ENCODE measurements around the gene CNTNAP2. TPM values are rescaled to one million over a fixed set of nuclear protein-coding genes. Genes with fewer than 3 reads are reported as not detected.

CNTNAP2 gene
- total and polyA plus RNA-seq, 4 experiments from 2014 or later = 0.19 to 0.50 (median 0.20) TPM; not detected in 1

- H3K27ac Mint-ChIP-seq = no peak overlapping the region
- no peaks in the 10 kb centered on the region for H3K4me1 Mint-ChIP-seq
- Histone ChIP-seq H3K27me3 (ENCODE audit: insufficient read depth, low read length) (no peaks in the 10 kb centered on the region), H3K36me3 (ENCODE audit: insufficient read depth, low read length) (no peaks in the 10 kb centered on the region), H3K9me3 (ENCODE audit: control insufficient read depth in 1 of 2, low read length in 2 of 2) (no peaks in the 10 kb centered on the region), H3K4me1 (ENCODE audit: insufficient read depth, low read length) (no peaks in the 10 kb centered on the region), H3K4me3 (ENCODE audit: low read length in 2 of 2) (no peak overlapping the region), H3K27ac (ENCODE audit: low read depth, low read length) (no peak overlapping the region)
- intact Hi-C loops (cut with micrococcal nuclease) = no loop called here
- no peak overlapping the region for H3K4me3 Mint-ChIP-seq
- no peaks in the 10 kb centered on the region for H3K27me3 Mint-ChIP-seq
- H3K36me3 Mint-ChIP-seq = no peaks in the 10 kb centered on the region
- CTCF ChIA-PET (ENCODE audit: partially characterized antibody) = no interaction called here
- H3K9me3 Mint-ChIP-seq = peaks cover 0 to 5% (median 0%) of the 10 kb centered on the region in 8 donors
- POLR2A ChIA-PET (ENCODE audit: partially characterized antibody) = no interaction called here
- no peak for DNase-seq
These were observed 962.5 kb downstream of the CNTNAP2 start for GRCh38 chr7:147079083-147079482.

GRCh38 chr7:147079921-147080420 is 963.4 kb downstream of the CNTNAP2 start:
- intact Hi-C loops (cut with micrococcal nuclease) = no loop called here

GRCh38 chr7:147081117-147081516 is 964.5 kb downstream of the CNTNAP2 start:
- DNase-seq = no peak
- no peak overlapping the region for H3K4me3 ChIP-seq (ENCODE audit: low read length in 2 of 2)
- intact Hi-C loops (cut with micrococcal nuclease) = no loop called here
- no peaks in the 10 kb centered on the region for H3K4me1 Mint-ChIP-seq
- POLR2A ChIA-PET (ENCODE audit: partially characterized antibody) = no interaction called here
- H3K9me3 Mint-ChIP-seq = peaks cover 0 to 5% (median under 1%) of the 10 kb centered on the region in 8 donors
- no peak overlapping the region for H3K27ac ChIP-seq (ENCODE audit: low read depth, low read length)
- CTCF ChIA-PET (ENCODE audit: partially characterized antibody) = no interaction called here
- H3K27me3 ChIP-seq (ENCODE audit: insufficient read depth, low read length) = no peaks in the 10 kb centered on the region
- no peaks in the 10 kb centered on the region for H3K4me1 ChIP-seq (ENCODE audit: insufficient read depth, low read length)
- no peaks in the 10 kb centered on the region for H3K36me3 Mint-ChIP-seq
- no peaks in the 10 kb centered on the region for H3K36me3 ChIP-seq (ENCODE audit: insufficient read depth, low read length)
- H3K27me3 Mint-ChIP-seq = no peaks in the 10 kb centered on the region
- no peak overlapping the region for H3K27ac Mint-ChIP-seq
- H3K4me3 Mint-ChIP-seq = no peak overlapping the region
- no peaks in the 10 kb centered on the region for H3K9me3 ChIP-seq (ENCODE audit: control insufficient read depth in 1 of 2, low read length in 2 of 2)

More at GRCh38 chr7:147079921-147080420, 963.4 kb downstream of the CNTNAP2 start:
- Histone ChIP-seq H3K36me3 (ENCODE audit: insufficient read depth, low read length) (no peaks in the 10 kb centered on the region), H3K4me1 (ENCODE audit: insufficient read depth, low read length) (no peaks in the 10 kb centered on the region), H3K9me3 (ENCODE audit: control insufficient read depth in 1 of 2, low read length in 2 of 2) (no peaks in the 10 kb centered on the region), H3K4me3 (ENCODE audit: low read length in 2 of 2) (no peak overlapping the region), H3K27ac (ENCODE audit: low read depth, low read length) (no peak overlapping the region), H3K27me3 (ENCODE audit: insufficient read depth, low read length) (no peaks in the 10 kb centered on the region)
- ChIA-PET POLR2A (ENCODE audit: partially characterized antibody) (no interaction called here), CTCF (ENCODE audit: partially characterized antibody) (no interaction called here)
- Mint-ChIP-seq H3K27ac (no peak overlapping the region), H3K27me3 (no peaks in the 10 kb centered on the region), H3K4me3 (no peak overlapping the region), H3K36me3 (no peaks in the 10 kb centered on the region), H3K9me3 (peaks cover 0 to 5% (median 0%) of the 10 kb centered on the region in 8 donors), H3K4me1 (no peaks in the 10 kb centered on the region)
- no peak for DNase-seq

- H3K4me3 ChIP-seq (ENCODE audit: low read length in 2 of 2) = no peak overlapping the region
- H3K27me3 ChIP-seq (ENCODE audit: insufficient read depth, low read length) = no peaks in the 10 kb centered on the region
- no peaks in the 10 kb centered on the region for H3K4me1 ChIP-seq (ENCODE audit: insufficient read depth, low read length)
- H3K9me3 Mint-ChIP-seq = peaks cover 0 to 9% (median 3%) of the 10 kb centered on the region in 8 donors
- no peak overlapping the region for H3K4me3 Mint-ChIP-seq
- no peak overlapping the region for H3K27ac Mint-ChIP-seq
- ChIA-PET CTCF (ENCODE audit: partially characterized antibody) (no interaction called here), POLR2A (ENCODE audit: partially characterized antibody) (no interaction called here)
- no peaks in the 10 kb centered on the region for H3K4me1 Mint-ChIP-seq
- intact Hi-C loops (cut with micrococcal nuclease) = no loop called here
- H3K9me3 ChIP-seq (ENCODE audit: control insufficient read depth in 1 of 2, low read length in 2 of 2) = no peaks in the 10 kb centered on the region
- H3K36me3 ChIP-seq (ENCODE audit: insufficient read depth, low read length) = no peaks in the 10 kb centered on the region
- no peak for DNase-seq
- H3K27me3 Mint-ChIP-seq = no peaks in the 10 kb centered on the region
- H3K36me3 Mint-ChIP-seq = no peaks in the 10 kb centered on the region
- H3K27ac ChIP-seq (ENCODE audit: low read depth, low read length) = no peak overlapping the region
These were observed 972.5 kb downstream of the CNTNAP2 start for GRCh38 chr7:147089051-147089461.

GRCh38 chr7:147089608-147090007 is 973.0 kb downstream of the CNTNAP2 start:
- Mint-ChIP-seq H3K27me3 (no peaks in the 10 kb centered on the region), H3K4me3 (no peak overlapping the region), H3K9me3 (peaks cover 0 to 9% (median 3%) of the 10 kb centered on the region in 8 donors), H3K36me3 (no peaks in the 10 kb centered on the region), H3K27ac (no peak overlapping the region), H3K4me1 (no peaks in the 10 kb centered on the region)
- H3K36me3 ChIP-seq (ENCODE audit: insufficient read depth, low read length) = no peaks in the 10 kb centered on the region
- CTCF ChIA-PET (ENCODE audit: partially characterized antibody) = no interaction called here
- no peak overlapping the region for H3K4me3 ChIP-seq (ENCODE audit: low read length in 2 of 2)
- no peaks in the 10 kb centered on the region for H3K9me3 ChIP-seq (ENCODE audit: control insufficient read depth in 1 of 2, low read length in 2 of 2)
- H3K27ac ChIP-seq (ENCODE audit: low read depth, low read length) = no peak overlapping the region
- POLR2A ChIA-PET (ENCODE audit: partially characterized antibody) = no interaction called here
- intact Hi-C loops (cut with micrococcal nuclease) = no loop called here
- DNase-seq = no peak
- no peaks in the 10 kb centered on the region for H3K27me3 ChIP-seq (ENCODE audit: insufficient read depth, low read length)
- no peaks in the 10 kb centered on the region for H3K4me1 ChIP-seq (ENCODE audit: insufficient read depth, low read length)

- Mint-ChIP-seq H3K27ac (no peak overlapping the region), H3K4me1 (no peaks in the 10 kb centered on the region), H3K36me3 (no peaks in the 10 kb centered on the region), H3K27me3 (no peaks in the 10 kb centered on the region), H3K9me3 (peaks cover 0 to 19% (median 4%) of the 10 kb centered on the region in 8 donors), H3K4me3 (no peak overlapping the region)
- no peaks in the 10 kb centered on the region for H3K36me3 ChIP-seq (ENCODE audit: insufficient read depth, low read length)
- H3K4me1 ChIP-seq (ENCODE audit: insufficient read depth, low read length) = no peaks in the 10 kb centered on the region
- DNase-seq = no peak
- intact Hi-C loops (cut with micrococcal nuclease) = no loop called here
- no peak overlapping the region for H3K4me3 ChIP-seq (ENCODE audit: low read length in 2 of 2)
- H3K27ac ChIP-seq (ENCODE audit: low read depth, low read length) = no peak overlapping the region
- no peaks in the 10 kb centered on the region for H3K9me3 ChIP-seq (ENCODE audit: control insufficient read depth in 1 of 2, low read length in 2 of 2)
- CTCF ChIA-PET (ENCODE audit: partially characterized antibody) = no interaction called here
- POLR2A ChIA-PET (ENCODE audit: partially characterized antibody) = no interaction called here
- no peaks in the 10 kb centered on the region for H3K27me3 ChIP-seq (ENCODE audit: insufficient read depth, low read length)
These were observed 980.0 kb downstream of the CNTNAP2 start for GRCh38 chr7:147096629-147097028.

- intact Hi-C loops (cut with micrococcal nuclease) = no loop called here
- Mint-ChIP-seq H3K4me1 (no peaks in the 10 kb centered on the region), H3K4me3 (no peak overlapping the region), H3K36me3 (no peaks in the 10 kb centered on the region), H3K27me3 (no peaks in the 10 kb centered on the region), H3K9me3 (peaks cover 0 to 18% (median 5%) of the 10 kb centered on the region in 8 donors), H3K27ac (no peak overlapping the region)
- CTCF ChIA-PET (ENCODE audit: partially characterized antibody) = no interaction called here
- Histone ChIP-seq H3K36me3 (ENCODE audit: insufficient read depth, low read length) (no peaks in the 10 kb centered on the region), H3K9me3 (ENCODE audit: control insufficient read depth in 1 of 2, low read length in 2 of 2) (no peaks in the 10 kb centered on the region), H3K4me3 (ENCODE audit: low read length in 2 of 2) (no peak overlapping the region), H3K4me1 (ENCODE audit: insufficient read depth, low read length) (no peaks in the 10 kb centered on the region), H3K27ac (ENCODE audit: low read depth, low read length) (no peak overlapping the region), H3K27me3 (ENCODE audit: insufficient read depth, low read length) (no peaks in the 10 kb centered on the region)
- POLR2A ChIA-PET (ENCODE audit: partially characterized antibody) = no interaction called here
- DNase-seq = no peak
These were observed 986.6 kb downstream of the CNTNAP2 start for GRCh38 chr7:147103224-147103623.

- no peaks in the 10 kb centered on the region for H3K27me3 Mint-ChIP-seq
These were observed 990.1 kb downstream of the CNTNAP2 start for GRCh38 chr7:147106746-147107145.

More at GRCh38 chr7:147106746-147107145, 990.1 kb downstream of the CNTNAP2 start:
- Histone ChIP-seq H3K27me3 (ENCODE audit: insufficient read depth, low read length) (no peaks in the 10 kb centered on the region), H3K27ac (ENCODE audit: low read depth, low read length) (no peak overlapping the region), H3K4me1 (ENCODE audit: insufficient read depth, low read length) (no peaks in the 10 kb centered on the region), H3K9me3 (ENCODE audit: control insufficient read depth in 1 of 2, low read length in 2 of 2) (no peaks in the 10 kb centered on the region), H3K36me3 (ENCODE audit: insufficient read depth, low read length) (no peaks in the 10 kb centered on the region), H3K4me3 (ENCODE audit: low read length in 2 of 2) (no peak overlapping the region)
- H3K4me3 Mint-ChIP-seq = no peak overlapping the region
- ChIA-PET POLR2A (ENCODE audit: partially characterized antibody) (no interaction called here), CTCF (ENCODE audit: partially characterized antibody) (no interaction called here)
- intact Hi-C loops (cut with micrococcal nuclease) = no loop called here
- peaks cover under 1 to 21% (median 11%) of the 10 kb centered on the region in 8 donors for H3K9me3 Mint-ChIP-seq
- DNase-seq = no peak
- H3K4me1 Mint-ChIP-seq = no peaks in the 10 kb centered on the region
- H3K36me3 Mint-ChIP-seq = no peaks in the 10 kb centered on the region
- H3K27ac Mint-ChIP-seq = no peak overlapping the region
